ENCODE results near the gene DYNC2H1. TPM values are rescaled to one million over a fixed set of nuclear protein-coding genes. Genes with fewer than 3 reads are reported as not detected.

Gene DYNC2H1
- total RNA-seq, 3 donors from 2014 or later: 36.7 to 46.2 (median 40.3) TPM

DNA sequence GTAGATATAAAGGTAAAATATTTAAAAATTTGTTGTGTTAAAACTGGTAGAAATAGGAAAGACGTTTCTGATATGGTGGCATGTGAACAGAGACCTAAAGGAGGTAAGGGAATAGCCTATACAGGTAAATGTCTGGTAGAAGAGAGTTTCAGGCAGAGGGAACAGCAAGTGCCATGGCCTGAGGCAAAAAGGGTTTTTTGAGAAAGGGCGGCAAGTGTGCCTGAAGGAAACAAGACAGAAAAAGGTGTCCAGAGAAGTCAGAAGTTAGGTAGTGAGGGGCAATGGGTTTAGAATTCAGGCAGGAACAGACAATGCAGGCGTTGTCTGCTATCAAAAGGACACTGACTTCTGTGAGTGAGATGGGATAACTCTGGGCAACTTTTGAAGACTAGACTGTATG, 339.7 kb downstream of the DYNC2H1 start:
- TF ChIP-seq POLR2AphosphoS5 (IDR thresholded peaks at IDR 0.05) (no peak), POLR2A (IDR thresholded peaks at IDR 0.05) (no peak)
- intact Hi-C loops (cut with DNase I; ENCODE audit: low total_unique reads): no loop called here
- no peak overlapping the region for H3K27ac ChIP-seq
- no peak overlapping the region for H3K4me3 ChIP-seq
- no peaks in the 10 kb centered on the region for H3K27me3 ChIP-seq
- H3K9me3 ChIP-seq: no peaks in the 10 kb centered on the region
- DNase-seq (ENCODE audit: low spot score in 2 of 2): no peak
- no peaks in the 10 kb centered on the region for H3K36me3 ChIP-seq
- no peaks in the 10 kb centered on the region for H3K4me1 ChIP-seq

GRCh38 chr11:103450241-103450640, 341.0 kb downstream of the DYNC2H1 start:
- no peaks in the 10 kb centered on the region for H3K9me3 ChIP-seq
- intact Hi-C loops (cut with DNase I; ENCODE audit: low total_unique reads): no loop called here

DNA sequence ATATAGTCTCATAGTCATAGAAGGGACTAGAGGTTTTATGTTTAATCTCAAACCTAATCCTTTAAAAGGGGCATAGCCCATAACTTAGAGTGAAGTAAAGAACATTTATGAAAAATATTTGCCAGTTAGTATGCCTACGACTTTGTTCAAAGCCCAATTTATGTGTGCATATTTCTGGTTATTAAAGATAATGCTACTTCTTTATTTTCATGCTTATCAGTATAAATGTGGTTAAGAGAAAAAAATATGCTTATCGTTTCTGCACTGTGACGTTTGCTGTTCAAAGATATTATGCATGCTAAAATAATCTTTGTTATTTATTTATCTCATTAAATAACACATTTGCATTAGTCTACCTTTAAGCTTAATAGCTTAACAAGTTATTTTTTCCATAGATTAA, 343.9 kb downstream of the DYNC2H1 start:
- no peaks in the 10 kb centered on the region for H3K36me3 ChIP-seq
- DNase-seq (ENCODE audit: low spot score in 2 of 2): no peak
- TF ChIP-seq CTCF (IDR thresholded peaks at IDR 0.05): no peak
- no peak for TF ChIP-seq POLR2AphosphoS5 (IDR thresholded peaks at IDR 0.05)
- TF ChIP-seq POLR2A (IDR thresholded peaks at IDR 0.05): no peak
- no peak overlapping the region for H3K27ac ChIP-seq
- no peaks in the 10 kb centered on the region for H3K9me3 ChIP-seq
- no peak overlapping the region for H3K4me3 ChIP-seq
- no peaks in the 10 kb centered on the region for H3K4me1 ChIP-seq
- intact Hi-C loops (cut with DNase I; ENCODE audit: low total_unique reads): no loop called here
- no peaks in the 10 kb centered on the region for H3K27me3 ChIP-seq

More at GRCh38 chr11:103450241-103450640, 341.0 kb downstream of the DYNC2H1 start:
- Histone ChIP-seq H3K4me1 (no peaks in the 10 kb centered on the region), H3K36me3 (no peaks in the 10 kb centered on the region), H3K4me3 (no peak overlapping the region), H3K27ac (no peak overlapping the region), H3K27me3 (no peaks in the 10 kb centered on the region)
- no peak for TF ChIP-seq POLR2A (IDR thresholded peaks at IDR 0.05)
- no peak for TF ChIP-seq POLR2AphosphoS5 (IDR thresholded peaks at IDR 0.05)
- TF ChIP-seq CTCF (IDR thresholded peaks at IDR 0.05): no peak
- DNase-seq (ENCODE audit: low spot score in 2 of 2): no peak

DNA sequence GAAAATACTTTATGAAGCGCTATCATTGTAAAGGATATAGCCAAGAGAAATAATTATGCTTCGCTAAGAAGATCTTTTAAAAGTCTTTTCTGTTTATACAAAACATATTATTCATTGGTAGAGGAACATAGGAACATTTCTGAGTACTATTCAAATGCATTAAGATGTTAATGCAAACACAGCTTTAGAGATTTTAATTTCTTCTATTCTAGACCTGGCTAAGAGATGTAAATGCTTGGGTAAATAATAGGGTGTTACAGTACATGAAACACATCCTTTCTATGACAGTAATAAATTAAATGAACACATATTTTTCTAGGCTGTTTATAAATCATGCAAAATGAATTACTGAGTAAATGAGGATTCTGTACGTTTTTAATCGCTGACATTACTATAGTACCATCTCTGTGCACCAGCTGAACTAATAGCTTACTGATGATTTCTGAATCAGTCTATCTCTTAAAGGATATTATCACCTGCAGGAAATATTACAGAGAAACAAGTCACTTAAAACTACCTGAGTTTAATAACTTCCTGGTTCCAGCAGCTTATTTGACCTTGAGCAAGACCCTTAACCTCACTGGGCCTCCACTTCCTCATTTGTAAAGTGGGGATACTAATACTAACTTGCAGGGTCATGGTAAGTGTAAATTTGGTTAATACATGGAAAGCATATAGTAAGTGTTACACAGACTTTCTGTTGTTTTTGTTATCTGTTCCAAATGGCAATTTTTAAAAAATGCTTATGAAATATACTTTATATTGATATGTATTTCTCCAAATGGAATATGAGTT, 344.9 kb downstream of the DYNC2H1 start:
- DNase-seq (ENCODE audit: low spot score in 2 of 2): no peak
- H3K27me3 ChIP-seq: no peaks in the 10 kb centered on the region
- TF ChIP-seq POLR2AphosphoS5 (IDR thresholded peaks at IDR 0.05) (no peak), CTCF (IDR thresholded peaks at IDR 0.05) (no peak), POLR2A (IDR thresholded peaks at IDR 0.05) (no peak)
- no peaks in the 10 kb centered on the region for H3K36me3 ChIP-seq
- no peak overlapping the region for H3K4me3 ChIP-seq
- H3K27ac ChIP-seq: no peak overlapping the region
- H3K9me3 ChIP-seq: no peaks in the 10 kb centered on the region
- no peaks in the 10 kb centered on the region for H3K4me1 ChIP-seq
- intact Hi-C loops (cut with DNase I; ENCODE audit: low total_unique reads): no loop called here

- no peak overlapping the region for H3K4me3 ChIP-seq
Observed at GRCh38 chr11:103464420-103464819, 355.2 kb downstream of the DYNC2H1 start.

More at GRCh38 chr11:103464420-103464819, 355.2 kb downstream of the DYNC2H1 start:
- intact Hi-C loops (cut with DNase I; ENCODE audit: low total_unique reads): no loop called here
- Histone ChIP-seq H3K36me3 (no peaks in the 10 kb centered on the region), H3K4me1 (no peaks in the 10 kb centered on the region), H3K27me3 (no peaks in the 10 kb centered on the region), H3K9me3 (no peaks in the 10 kb centered on the region), H3K27ac (no peak overlapping the region)
- TF ChIP-seq POLR2A (IDR thresholded peaks at IDR 0.05) (no peak), POLR2AphosphoS5 (IDR thresholded peaks at IDR 0.05) (no peak), CTCF (IDR thresholded peaks at IDR 0.05) (no peak)
- DNase-seq (ENCODE audit: low spot score in 2 of 2): no peak
